ENCODE data around the gene MKRN2. TPM values are rescaled to one million over a fixed set of nuclear protein-coding genes. Genes with fewer than 3 reads are reported as not detected.

Gene MKRN2
- total and polyA plus RNA-seq, 2 donors (not counting 3 experiments of a cell fraction or from before 2014, with no cell fraction given) = 27.3 to 29.9 TPM

DNA sequence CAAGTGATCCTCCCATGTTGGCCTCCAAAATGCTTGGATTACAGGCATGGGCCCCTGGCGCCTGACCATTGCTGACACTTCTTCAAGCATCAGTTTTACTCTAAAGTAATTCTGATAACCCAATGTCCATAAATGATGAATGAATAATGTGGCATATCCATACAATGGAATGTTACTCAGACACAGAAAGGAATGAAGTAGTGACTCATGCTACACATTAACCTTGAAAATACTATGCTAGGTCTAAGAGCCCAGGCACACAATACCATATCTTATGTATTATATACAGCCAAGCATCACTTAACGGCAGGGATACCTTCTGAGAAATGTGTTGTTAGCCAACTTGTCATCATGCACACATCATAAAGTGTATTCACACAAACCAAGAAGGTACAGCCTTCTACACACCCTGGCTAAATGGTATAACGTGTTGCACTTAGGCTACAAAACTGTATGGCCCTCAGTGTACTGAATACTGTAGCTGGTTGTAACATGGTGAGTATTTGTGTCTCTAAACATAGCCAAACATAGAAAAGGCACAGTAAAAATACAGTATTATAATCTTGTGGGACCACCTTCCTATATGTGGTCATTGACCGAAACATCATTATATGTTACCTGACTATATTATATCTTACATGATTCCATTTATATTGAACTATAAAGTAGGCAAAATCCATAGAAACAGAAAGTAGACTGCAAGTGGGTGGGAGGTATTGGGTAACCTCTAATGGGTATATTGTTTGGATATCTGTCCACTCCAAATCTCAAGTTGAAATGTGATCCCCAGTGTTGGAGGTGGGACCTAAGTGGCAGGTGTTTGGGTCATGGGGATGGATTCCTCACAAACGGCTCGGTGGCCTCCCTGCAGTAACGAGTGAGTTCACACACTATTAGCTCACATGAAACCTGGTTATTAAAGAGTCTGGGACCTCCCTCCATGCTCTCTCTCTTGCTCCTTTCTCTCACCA is 31.4 kb downstream of the MKRN2 start:
- Histone ChIP-seq H3K36me3 (ENCODE audit: control insufficient read depth in 2 of 2, extremely low read depth in 1 of 2, insufficient read depth in 2 of 2, low read length in 2 of 2) (peaks cover 30 to 40% of the 10 kb centered on the region in 2 experiments), H3K27me3 (ENCODE audit: control insufficient read depth in 2 of 2, insufficient read depth in 2 of 2, low read length in 2 of 2) (no peaks in the 10 kb centered on the region), H3K79me2 (ENCODE audit: control insufficient read depth, insufficient read depth, low read length) (no peaks in the 10 kb centered on the region), H3K9me1 (replicated peaks; ENCODE audit: control insufficient read depth, extremely low read depth, insufficient read depth, low read length) (no peaks in the 10 kb centered on the region), H3K4me1 (ENCODE audit: control insufficient read depth, extremely low read depth, insufficient read depth, low read length) (peaks cover 12% of the 10 kb centered on the region), H3K4me2 (ENCODE audit: insufficient read depth, low read length) (no peak overlapping the region), H3K27ac (ENCODE audit: insufficient read depth, low read depth, low read length) (no peak overlapping the region), H2AFZ (ENCODE audit: low read depth, low read length) (no peak overlapping the region), H3K9me3 (replicated peaks; ENCODE audit: control insufficient read depth, insufficient read depth, low read length) (no peaks in the 10 kb centered on the region), H3K9ac (replicated peaks; ENCODE audit: extremely low read depth, insufficient read depth, low read length) (no peak overlapping the region), H3K4me3 (replicated peaks in 1 of 3; ENCODE audit: insufficient read depth in 1 of 3, low read depth in 1 of 3, low read length in 3 of 3) (no peak overlapping the region), H4K20me1 (replicated peaks; ENCODE audit: control insufficient read depth, extremely low read depth, insufficient read depth, low read length) (no peaks in the 10 kb centered on the region)
- intact Hi-C loops (cut with micrococcal nuclease) (loop anchor here (5.0 kb wide), 1 partner anchor 74 kb away; the partner anchor contains the start of gene RAF1), dilution Hi-C loops (cut with MboI; ENCODE audit: extremely low pct_ligation_motif_present, low sequenced_read_pairs) (no loop called here)
- TF ChIP-seq JUN (IDR thresholded peaks at IDR 0.05; ENCODE audit: borderline replicate concordance, insufficient read depth, insufficient read length, low read depth) = peak; percentile 30
- TF ChIP-seq MYC (IDR thresholded peaks at IDR 0.05; ENCODE audit: low read depth, low read length) = no peak
- TF ChIP-seq, protein P1, sequence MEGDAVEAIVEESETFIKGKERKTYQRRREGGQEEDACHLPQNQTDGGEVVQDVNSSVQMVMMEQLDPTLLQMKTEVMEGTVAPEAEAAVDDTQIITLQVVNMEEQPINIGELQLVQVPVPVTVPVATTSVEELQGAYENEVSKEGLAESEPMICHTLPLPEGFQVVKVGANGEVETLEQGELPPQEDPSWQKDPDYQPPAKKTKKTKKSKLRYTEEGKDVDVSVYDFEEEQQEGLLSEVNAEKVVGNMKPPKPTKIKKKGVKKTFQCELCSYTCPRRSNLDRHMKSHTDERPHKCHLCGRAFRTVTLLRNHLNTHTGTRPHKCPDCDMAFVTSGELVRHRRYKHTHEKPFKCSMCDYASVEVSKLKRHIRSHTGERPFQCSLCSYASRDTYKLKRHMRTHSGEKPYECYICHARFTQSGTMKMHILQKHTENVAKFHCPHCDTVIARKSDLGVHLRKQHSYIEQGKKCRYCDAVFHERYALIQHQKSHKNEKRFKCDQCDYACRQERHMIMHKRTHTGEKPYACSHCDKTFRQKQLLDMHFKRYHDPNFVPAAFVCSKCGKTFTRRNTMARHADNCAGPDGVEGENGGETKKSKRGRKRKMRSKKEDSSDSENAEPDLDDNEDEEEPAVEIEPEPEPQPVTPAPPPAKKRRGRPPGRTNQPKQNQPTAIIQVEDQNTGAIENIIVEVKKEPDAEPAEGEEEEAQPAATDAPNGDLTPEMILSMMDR (IDR thresholded peaks at IDR 0.05; ENCODE audit: extremely low read depth in 1 of 2, insufficient read depth in 1 of 2, low read depth in 1 of 2, low read length in 2 of 2) = no peak
- TF ChIP-seq FOS (IDR thresholded peaks at IDR 0.05; ENCODE audit: borderline replicate concordance, insufficient read depth, low read length) = peak; percentile 54
- TF ChIP-seq, protein P2, sequence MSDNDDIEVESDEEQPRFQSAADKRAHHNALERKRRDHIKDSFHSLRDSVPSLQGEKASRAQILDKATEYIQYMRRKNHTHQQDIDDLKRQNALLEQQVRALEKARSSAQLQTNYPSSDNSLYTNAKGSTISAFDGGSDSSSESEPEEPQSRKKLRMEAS (IDR thresholded peaks at IDR 0.05; ENCODE audit: insufficient read depth, insufficient read length) = no peak
- no peak for TF ChIP-seq EZH2 (IDR thresholded peaks at IDR 0.05; ENCODE audit: borderline replicate concordance, low read depth, low read length, severe bottlenecking)
- CTCF ChIA-PET = interaction anchor here (1.2 to 1.3 kb wide), 2 partner anchors 13 to 20 kb away, joined by 3 read pairs; no protein-coding TSS in a partner anchor
- BruUV-seq (replicated peaks) = no TSS peak
- peak; percentile 16 for DNase-seq (ENCODE audit: low read depth, low spot score)
- POLR2A ChIA-PET = no interaction called here
- FAIRE-seq = peak; percentile 69

Data from endothelial cell of umbilical vein (primary cell).